ENCODE data around the gene GPR171.

The GPR171 gene

DNA sequence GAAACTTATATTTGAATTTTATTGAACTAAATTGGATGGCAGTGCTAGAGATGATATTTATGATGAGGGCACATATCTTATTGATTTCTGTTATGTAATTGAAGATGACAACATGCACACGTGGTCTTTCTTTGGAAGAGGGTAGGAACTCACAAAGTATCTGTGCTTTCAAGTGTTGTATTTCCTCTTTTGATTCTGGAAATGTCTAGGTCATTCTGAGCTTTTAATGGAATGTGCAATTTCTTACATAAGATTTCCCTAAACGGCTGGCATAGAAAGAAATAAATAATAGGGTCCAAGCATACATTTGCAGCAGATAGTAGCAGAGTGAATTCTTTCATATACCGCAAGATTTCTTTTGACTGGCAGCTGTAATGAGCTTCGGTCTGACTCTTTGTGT is 10.1 kb upstream of the GPR171 start:
- no peak for DNase-seq

DNA sequence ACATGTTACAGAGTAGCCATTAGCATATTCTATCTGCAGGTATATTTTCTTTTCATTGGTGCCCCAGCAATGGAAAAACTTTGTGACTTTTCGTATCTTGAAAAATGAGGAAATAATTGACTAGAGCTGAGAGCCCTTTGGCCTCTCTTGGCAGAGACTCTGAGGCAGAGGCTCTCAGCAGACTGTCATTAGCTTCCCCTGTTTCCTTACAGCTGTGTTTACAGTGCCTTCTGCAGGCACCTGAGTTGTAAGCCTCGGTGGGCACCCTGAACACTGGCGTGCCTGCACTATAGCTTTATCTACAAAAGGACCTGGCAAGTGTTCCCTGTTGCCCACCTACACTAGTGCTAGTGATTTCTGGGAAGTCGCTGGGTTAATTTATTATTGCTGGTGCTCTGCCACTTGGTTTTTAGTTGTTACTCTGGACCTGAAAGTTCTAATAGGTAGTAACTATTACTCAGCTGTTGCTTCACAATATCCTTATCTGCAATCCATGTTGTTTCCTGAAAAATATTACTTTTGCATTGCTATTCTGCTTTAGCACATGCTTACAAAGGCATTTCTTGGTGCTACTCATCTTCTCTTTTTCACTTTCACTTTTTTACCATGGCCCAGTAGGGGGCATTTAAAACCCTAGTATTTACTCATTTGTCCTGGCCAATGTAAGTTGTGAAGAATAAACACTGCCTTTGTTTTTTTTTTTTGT is 7.8 kb upstream of the GPR171 start:
- no peak for DNase-seq

DNA sequence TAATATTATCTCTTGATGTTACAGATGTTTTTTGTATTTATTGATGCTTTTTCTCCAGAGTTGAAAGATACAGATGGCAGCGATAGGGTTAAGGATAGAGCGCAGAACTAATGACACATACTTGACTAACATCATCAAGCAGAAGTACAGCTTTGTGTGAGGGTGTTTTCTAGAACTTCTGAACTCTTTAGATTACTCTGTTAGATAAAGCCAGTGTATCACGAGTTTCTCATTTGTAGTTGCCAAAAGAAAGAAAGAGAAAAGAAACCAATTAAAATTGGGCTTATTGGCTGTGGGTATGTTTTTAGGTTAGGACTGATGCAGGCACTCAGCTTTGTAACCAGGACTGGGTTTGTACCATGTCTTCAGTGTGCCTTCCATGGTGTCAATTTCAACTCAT is 6.6 kb upstream of the GPR171 start:
- DNase-seq: no peak

DNA sequence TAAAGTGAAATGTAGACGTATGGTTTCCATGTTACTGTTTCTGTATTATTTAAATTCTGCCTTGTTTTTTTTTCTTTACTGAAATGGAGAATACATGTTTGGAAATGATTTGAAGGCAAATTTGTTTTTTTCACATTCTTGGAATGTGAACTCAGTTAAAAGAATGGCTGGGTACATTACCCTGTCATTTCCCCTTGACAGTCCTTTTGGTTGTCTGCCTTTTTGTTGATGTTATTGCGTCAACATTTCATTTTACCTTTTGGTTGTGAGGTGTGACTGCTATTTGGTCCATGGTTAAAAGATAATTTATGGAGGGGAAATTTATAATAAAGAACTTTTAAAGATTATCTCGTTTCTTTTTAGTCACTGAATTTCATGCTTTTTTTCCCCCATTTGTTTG is 3.2 kb upstream of the GPR171 start:
- DNase-seq: no peak

DNA sequence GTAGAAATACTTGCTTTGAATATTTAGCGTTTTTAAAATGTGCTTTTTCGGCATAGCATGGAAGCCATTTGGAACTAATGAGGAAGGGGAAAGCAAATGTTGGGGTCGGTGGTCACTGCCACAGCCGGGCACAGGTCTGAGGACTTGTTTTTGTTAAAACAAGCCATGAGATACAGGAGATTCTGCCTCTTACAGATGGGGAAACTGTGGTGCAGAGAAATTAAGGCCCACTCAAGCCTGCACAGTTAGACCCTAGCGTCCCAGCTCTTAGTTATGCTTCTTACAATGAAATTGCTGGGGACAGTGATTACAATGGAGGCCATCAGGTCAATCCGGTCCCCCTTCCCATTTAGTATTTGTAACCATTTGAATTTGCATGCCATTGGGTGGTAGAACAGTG is 2.5 kb upstream of the GPR171 start:
- DNase-seq: no peak

GRCh38 chr3:151204530-151205402 is 1.8 kb upstream of the GPR171 start:
- DNase-seq: no peak

GRCh38 chr3:151201051-151201730 is 1.8 kb downstream of the GPR171 start:
- no peak for DNase-seq

DNA sequence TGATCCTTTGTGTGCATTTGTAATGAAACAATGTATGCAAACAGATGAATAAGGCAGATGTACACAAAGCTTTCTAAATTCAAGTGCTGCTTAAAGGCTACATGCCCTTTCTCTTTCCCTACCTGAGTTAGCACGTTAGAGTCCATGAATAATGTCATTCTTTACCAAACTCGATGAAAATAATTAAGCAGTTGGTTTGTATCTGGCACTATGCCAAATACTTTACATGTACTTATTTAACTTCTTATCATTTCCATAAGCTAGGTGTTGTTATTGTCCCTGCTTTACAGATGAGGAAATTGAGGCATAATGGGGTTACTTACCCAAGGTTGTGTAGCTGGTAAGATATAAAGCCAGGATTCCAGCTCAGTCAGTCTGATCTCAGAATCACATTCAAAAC is 2.4 kb downstream of the GPR171 start:
- DNase-seq: no peak

DNA sequence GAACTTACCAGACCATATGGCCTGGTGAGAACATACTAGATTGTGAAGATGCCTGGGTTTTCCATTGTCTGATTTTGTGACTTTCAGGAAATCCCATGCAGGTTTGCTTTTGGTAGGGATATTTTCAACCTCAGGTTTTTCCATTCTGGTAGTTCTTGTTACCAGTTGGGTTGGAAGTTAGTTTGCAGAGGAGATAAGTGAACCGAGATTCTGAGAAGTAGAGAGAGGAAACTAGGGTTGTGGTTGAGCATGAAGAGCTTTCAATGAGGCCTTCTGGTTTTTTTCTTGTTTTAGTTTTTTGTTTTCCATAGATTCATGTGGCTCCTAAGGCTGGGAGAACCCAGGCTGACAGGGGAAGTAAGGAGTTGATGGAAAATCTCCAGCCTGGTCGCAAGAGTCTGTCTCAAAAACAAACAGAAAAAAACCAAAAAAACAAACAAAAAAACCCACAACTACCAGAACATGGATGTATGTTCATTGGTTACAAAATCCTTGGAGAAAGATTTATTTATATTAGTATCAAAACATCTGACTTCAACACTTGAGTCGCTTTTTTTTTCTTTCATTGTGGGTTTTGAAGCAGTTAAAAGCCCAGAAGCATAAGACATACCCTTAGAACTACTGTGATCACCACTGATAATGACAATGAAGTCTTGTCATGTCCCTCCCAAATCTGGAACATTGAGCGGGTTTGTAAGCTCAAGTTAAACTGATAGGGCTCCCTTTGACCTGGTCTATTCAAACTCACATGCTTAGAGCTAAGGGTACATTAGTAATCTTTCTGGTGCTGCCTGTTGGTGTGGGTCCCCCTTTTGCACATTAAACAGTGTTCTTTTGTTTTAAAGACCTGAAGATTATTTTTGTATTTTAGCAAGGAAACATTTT is 3.2 kb downstream of the GPR171 start:
- DNase-seq: no peak

- no peak for DNase-seq
These were observed 4.2 kb downstream of the GPR171 start for GRCh38 chr3:151198849-151199248.

DNA sequence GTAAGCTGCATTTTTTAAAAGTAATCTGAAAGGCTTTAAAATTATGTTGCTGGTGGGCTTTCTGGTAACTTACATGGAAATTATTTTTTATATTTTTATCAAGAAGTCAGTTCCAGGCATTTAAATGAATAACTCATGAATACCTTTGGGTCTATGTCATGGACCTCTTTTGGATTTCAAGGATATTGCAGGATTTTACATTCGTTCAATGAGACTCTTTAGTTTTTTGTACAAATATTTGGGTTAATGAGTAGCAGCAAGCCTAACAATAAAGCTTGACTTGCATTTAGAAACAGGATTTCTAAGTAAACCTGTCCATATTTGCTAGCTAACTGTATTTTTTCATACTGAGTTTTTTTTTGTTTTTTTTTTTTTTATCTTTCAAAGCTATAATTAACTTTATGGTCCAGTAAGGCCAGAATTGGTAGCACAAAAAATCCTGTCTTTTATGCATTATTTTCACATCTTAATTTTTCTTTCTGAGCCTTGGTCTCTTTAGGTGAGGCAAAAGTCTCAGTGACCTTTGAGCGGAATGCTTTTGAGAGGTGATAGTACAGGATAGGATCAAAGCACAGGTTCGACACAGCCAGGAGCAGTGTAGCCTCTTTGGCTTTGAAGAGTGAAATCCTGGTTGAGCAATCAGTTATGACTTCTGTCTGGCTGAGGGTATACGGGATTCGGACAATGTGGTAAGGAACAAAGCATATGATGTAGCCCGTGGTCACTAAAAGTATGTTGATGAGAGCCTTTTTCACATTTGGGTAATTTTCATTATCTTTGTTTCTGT is 4.8 kb downstream of the GPR171 start:
- no peak for DNase-seq

DNA sequence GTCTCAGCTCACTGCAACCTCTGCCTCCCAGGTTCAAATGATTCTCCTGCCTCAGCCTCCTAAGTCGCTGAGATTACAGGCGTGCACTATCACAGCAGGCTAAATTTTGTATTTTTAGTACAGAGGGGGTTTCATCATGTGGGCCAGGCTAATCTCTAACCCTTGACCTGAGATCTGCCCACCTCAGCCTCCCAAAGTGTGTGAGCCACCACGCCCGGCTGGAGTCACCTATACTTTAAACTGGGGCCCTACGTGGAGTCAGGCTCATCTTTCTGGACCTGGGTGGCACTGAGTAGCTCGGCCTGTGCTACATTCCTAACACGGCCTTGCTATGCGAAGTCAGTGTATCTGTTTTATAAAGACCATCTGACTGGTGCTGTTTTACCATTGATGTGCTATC is 5.8 kb downstream of the GPR171 start:
- DNase-seq: no peak

GRCh38 chr3:151196434-151196833 is 6.6 kb downstream of the GPR171 start:
- DNase-seq: no peak

DNA sequence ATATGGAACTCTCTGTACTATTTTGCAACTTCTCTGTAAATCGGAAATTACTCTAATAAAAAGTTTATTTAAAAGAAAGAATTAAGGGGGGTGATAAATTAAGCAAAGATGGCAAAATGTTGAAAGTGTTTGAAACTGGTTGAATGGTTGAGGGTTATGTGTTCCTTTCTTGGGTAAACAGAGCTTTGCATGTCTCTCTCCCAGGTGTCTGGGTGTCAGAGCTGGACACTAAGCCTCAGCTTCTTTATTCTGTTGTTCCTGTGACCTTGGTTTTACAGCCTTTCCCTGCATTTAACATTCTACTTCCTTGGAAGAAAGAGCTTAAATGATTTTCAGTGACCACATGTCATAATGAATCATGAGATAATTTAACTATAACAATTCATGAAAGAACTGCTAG is 7.2 kb downstream of the GPR171 start:
- DNase-seq: no peak

GRCh38 chr3:151192545-151192944 is 10.5 kb downstream of the GPR171 start:
- no peak for DNase-seq

- no peak for DNase-seq
These were observed 11.9 kb downstream of the GPR171 start for GRCh38 chr3:151191095-151191494.

GRCh38 chr3:151183265-151183671 is 19.7 kb downstream of the GPR171 start:
- no peak for DNase-seq

DNA sequence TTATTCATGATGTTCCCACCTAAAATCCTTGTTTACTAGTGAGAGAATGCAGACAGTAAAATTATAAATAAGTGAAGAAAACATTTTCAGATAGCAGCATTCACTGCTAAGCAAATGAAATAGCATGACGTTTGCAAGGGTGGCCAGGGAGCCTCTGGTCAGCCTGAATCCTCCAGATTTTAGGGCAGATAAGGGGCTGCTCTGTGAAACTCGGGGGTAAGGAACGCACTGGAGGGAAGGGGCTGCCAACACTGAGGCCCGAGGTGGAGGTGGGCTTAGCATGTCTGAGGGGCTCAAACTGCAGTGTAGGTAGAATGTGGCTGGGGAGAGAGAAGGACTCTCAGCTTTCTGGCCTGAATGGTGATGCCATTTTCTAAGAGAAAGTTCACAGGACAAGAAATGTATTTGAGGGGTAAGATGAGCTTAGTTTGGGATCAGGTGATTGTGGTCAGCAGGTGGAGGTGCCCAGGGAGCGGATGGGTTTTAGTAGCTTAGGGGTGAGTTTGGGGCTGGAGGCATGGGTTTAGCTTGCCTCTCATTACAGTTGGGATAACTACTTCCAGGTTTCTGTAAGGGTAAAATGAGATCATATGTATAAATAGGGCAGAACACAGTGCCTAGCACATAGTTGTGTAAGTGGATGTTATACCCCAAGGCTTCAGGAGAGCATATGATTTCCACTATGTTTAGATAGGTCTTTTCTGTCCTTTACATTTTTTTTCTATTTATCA is 20.5 kb downstream of the GPR171 start:
- DNase-seq: no peak

DNA sequence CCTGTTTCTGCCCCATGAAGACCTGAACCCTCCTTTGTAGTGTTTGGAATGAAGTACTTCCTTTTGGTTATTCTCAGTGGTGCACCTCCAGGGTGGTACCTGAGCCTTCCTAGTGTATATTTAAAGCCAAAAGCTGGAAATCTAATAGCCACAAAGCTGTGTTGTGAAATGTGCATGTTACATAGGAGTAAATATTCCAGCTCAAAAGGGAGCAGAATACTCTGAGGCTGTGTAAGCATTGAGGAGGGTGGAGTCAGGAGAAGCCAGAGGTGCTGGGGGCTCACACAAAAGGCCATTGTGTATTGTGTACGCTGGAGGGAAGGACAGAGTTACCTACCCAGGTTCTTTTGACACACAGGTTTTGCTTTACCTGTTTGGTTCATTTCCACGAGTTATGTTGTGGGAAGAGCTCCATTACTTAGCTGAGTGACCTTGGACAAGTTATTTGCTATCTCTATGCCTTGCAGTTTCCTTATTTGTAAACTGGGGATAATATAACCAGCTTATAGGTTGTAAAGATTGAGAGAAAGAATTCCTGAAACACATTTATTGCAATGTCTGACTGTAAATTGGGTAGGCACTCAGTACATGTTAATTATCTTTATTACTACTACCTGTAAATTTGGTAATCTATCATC is 24.7 kb downstream of the GPR171 start:
- DNase-seq: no peak

DNA sequence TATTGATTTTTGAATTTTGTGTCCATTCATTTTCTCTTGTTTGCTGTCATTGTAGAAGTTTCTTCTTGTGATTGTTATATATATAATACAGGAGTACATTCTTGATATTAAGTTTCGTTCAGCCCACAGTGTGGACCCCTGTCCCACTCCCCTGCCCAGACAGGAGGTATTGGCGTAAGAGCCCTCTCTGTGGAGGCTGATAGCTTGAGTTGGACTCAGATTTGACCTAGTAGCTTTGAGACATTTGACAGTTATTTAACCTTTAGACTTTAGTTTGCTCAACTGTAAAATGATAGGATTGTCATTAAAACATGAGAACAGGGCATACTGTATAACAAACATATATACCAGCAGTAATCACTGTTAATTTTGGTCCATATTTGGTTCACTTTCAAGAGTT is 27.1 kb downstream of the GPR171 start:
- no peak for DNase-seq

- no peak for DNase-seq
These were observed 28.7 kb downstream of the GPR171 start for GRCh38 chr3:151174351-151174750.
